Right lobe of liver (tissue), 4 donors: ENCODE data around the gene SPATS2.

Source experiments
- CTCF ChIP-seq, 4 donors: fragments of 200-600 bp in 3 of 4; fragments of 450-650 bp in 1 of 4; IDR thresholded peaks; one replicate each; pipeline versions ENCODE4 v1.5.1 to v1.8.0; 2016 to 2022; ENCODE audit warnings: antibody characterized with exemption in 4 of 4, mild to moderate bottlenecking in 2 of 4
- POLR2A ChIP-seq: fragments of 450-650 bp; IDR thresholded peaks from one replicate; pipeline ENCODE4 v1.6.1; 2017; ENCODE audit warnings: antibody characterized with exemption, mild to moderate bottlenecking
- donor health status: DM: no; HTN: no; CAD: no.
- donor health status: DM: no; HTN: no; CAD: no.
- donor health status: DM: no; HTN: yes; CAD: no.

DNA sequence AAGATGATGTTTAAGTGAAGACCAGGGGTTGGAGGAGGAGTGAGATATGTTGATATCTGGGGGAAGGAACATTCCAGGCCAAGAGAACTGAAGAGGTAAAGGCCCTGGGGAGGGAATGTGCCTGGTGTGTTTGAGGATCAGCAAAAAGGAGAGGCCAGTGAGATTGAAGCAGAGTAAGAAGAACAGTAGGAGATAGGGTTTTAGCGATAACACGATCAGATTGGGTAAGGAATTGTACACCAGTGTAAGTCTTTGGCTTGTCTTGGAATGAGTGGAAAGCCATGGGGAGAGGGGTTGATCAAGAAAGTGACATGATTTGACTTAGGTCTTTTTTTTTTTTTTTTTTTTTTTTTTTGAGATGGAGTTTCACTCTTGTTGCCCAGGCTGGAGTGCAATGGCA is 39.4 kb upstream of the SPATS2 start:
- no peak for TF ChIP-seq CTCF (IDR thresholded peaks at IDR 0.05)
- TF ChIP-seq POLR2A: no peak
